GM18511 (cell line): ENCODE results near the gene CCDC40.
A peak's percentile ranks its signal among the peaks of the same experiment; 100 is the strongest.
"Not testable (repeated sequence)": the region's sequence is repeated elsewhere in the genome, so short reads cannot be mapped to it uniquely, and the experiment has no call there.

Source experiments
- ATAC-seq: cut with Tn5 transposase; IDR thresholded peaks from one replicate; pipeline ENCODE4 v1.9.1; 2021; ENCODE audit warnings: mild to moderate bottlenecking, moderate library complexity; ENCODE audit not compliant: unreplicated experiment

Gene CCDC40

DNA sequence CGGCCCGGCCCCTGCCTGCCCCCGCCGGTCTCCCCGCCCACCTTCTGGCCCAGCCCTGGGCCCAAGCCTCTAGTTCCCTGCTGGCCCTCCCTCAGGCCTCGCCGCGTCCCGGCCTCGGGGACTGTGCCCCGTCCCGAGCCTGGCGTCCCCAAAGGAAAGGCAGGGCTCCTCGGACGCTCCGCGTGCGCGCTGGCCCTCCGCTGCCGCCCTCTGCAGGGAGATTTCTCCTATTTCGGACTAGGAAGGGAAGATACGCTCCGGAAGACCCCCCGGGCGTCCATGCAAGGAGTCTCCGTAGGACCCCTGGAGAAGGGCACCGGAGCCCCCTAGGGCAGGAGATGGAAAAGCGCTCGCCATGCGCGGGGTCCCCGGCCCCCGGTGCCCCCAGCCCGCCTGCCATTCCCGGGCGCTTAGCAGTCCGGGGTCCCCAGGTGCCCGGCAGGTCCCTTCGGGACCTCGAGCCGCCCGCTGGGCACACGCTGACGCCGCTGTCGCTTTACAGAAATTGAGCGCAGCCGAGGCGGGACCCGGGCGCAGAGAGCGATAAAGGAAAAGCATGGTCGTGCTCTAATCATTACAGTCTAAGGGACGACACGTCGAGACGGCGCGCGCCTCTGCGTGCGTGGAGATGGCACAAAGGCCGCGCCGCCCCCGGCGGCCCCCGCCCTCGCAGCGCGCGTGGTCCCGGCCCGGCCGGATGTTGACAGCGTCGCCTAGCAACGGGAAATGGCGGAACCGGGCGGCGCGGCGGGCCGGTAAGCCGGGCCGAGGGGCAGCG, at the start of gene CCDC40:
Gene CCDC40 (plus strand): TSS at position 706 of the 778 bp plus-strand sequence. CDS start 21 bp downstream, at position 727.
- peak; percentile 72 for ATAC-seq

- no peak for ATAC-seq
Observed at GRCh38 chr17:79987187-79987934, 49.1 kb upstream of the CCDC40 start.

- no peak for ATAC-seq
Observed at GRCh38 chr17:79987935-79988184, 48.6 kb upstream of the CCDC40 start.

- ATAC-seq, result no peak
Observed at GRCh38 chr17:79988185-79988971, 48.1 kb upstream of the CCDC40 start.

DNA sequence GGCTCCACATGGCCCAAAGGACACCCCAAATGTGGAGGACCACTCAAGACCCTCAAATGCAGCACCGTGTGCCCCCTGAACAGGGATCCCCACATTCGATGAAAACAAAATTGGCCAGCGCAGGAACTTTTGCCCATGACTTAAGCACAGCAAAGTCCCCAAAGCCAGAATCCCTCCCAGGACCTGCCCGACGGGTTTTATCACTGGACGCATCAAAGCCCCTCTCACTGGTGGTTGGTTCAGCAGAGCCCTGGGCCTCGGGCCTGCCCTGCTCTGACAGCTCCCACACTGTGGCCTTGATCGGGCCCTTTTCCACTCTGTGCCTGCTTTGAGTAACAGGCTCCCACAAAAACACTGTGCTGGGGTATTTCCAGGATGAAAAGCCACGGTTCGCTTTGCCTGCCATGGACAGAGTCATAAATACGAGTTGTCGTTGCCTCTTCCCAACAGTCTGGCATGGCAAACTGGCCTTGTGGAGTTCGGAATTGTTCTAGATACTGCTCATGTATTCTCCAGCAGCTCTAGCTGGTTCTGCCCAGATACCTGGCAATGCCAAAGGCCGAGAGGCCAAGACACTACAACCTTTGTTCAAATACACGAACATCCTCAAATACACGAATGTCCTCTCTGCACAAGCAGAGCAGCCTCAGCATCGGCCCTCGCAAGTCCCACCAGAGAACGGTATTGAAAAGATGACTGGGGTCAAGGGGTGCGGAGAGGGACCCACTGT, 47.2 kb upstream of the CCDC40 start:
- ATAC-seq, result no peak

DNA sequence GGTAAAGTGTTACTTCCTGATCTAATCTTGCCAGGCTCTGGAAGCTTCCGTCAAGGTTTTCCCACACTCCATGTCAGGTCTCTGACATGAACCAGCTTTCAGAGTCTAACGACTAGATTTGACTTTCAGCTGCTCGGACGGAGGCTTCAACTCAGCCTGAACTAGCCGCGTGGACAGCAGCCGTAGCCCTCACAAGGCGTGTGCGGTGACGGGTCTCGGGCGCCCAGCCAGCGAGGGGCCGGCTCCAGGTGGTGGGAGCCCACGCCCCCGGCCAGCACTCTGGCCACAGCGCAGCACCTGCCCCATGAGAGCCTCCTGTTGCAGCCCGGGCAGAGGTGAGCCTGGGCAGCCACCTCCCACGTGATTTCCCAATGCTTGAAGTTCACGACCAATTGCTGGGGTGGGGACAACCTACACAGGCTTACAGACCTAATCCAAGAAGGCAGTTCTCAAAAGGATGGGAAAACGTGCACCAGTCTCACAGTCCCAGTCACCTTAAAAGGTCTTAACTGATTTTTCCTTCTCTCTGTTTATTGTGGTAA, 46.3 kb upstream of the CCDC40 start:
- ATAC-seq, result no peak

DNA sequence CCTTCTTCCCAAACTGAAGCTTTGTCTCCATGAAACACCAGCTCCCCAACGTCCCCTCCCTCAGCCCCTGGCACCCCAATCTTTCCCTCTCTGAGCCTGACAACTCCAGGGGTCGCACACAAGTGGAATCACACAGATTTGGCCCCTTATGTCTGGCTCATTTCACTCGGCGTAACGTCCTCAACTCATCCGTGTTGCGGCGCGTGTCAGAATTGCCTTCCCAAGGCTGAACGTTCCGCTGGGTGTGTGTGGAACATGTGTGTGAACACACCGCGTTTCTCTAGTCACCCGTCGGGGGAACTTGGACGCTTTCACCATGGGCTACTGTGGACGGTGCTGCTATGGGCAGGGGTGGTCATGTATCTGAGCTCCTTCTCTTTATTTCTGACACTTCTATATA, 45.7 kb upstream of the CCDC40 start:
- ATAC-seq, result no peak

DNA sequence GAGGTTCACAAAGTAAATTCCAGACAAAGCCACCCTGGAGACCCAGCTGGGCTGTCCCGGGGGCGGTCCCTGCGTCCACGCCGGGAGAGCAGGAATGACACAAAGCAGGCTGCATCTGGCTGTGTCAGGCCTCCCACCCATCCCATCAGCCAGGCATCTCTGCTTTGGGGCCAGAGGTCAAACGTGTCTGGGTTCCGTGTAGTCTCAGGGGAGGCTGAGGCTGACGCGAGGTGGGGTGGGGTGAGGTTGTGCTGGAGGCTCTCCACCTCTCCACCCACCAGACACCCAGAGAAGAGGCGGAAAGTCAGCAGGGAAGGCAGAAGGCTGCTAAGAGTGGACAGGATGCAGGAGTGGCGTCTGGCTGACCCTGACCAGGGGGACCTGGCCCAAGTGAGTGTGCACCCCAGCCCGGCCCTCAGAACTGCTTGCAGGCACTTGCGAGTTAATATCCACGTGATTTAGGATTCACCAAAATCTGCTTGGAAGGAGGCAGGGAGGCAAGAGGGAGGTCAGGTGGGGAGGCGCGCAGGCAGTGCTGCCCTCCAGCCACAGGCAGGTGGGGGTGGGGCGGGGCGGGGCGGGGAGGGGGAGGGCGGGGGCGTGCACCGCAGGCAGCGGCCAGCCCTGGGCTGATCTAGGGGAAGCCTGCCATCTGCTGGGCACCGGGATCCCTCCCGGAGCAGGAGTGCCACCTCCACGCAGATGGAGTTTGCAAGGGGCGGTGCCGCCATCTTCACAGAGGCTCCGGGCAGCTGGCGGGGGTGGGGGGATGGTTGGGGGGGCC, 45.1 kb upstream of the CCDC40 start:
- no peak for ATAC-seq

GRCh38 chr17:79991924-79992648, 44.4 kb upstream of the CCDC40 start:
- ATAC-seq, result no peak

GRCh38 chr17:79992649-79993389, 43.6 kb upstream of the CCDC40 start:
- ATAC-seq, result no peak

GRCh38 chr17:79993390-79994227, 42.8 kb upstream of the CCDC40 start:
- no peak for ATAC-seq

DNA sequence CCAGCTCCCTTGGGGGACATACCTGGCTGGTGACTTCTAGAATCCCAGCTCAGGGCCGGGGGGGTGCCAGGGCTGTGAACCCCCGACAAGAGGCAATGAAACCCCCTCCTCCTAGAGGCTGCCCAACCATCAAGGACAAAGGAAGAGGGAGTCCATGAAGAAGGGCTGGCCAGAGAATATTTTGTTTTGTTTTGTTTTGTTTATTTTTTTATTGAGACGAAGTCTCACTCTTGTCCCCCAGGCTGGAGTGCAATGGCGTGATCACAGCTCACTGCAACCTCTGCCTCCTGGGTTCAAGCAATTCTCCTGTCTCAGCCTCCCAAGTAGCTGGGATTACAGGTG, 42.2 kb upstream of the CCDC40 start:
- ATAC-seq, result not testable (repeated sequence)

DNA sequence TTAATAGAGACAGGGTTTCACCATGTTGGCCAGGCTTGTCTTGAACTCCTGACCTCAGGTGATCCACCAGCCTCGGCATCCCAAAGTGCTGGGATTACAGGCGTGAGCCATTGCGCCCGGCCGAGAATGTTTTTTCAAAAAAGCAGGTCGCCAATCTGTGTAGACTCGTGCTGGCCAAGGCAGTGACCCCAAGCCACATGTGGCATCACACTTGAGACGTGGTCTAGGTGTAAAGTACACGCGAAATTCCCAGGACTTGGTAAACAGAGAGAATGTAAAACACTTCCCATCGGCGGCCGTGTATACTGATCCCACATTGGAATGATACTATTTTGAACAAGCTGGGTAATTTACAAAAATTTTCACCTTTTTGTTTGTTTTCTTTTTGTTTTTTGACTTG, 41.8 kb upstream of the CCDC40 start:
- no peak for ATAC-seq

- no peak for ATAC-seq
Observed at GRCh38 chr17:79995696-79996095, 40.7 kb upstream of the CCDC40 start.

- no peak for ATAC-seq
Observed at GRCh38 chr17:79996291-79996690, 40.2 kb upstream of the CCDC40 start.

DNA sequence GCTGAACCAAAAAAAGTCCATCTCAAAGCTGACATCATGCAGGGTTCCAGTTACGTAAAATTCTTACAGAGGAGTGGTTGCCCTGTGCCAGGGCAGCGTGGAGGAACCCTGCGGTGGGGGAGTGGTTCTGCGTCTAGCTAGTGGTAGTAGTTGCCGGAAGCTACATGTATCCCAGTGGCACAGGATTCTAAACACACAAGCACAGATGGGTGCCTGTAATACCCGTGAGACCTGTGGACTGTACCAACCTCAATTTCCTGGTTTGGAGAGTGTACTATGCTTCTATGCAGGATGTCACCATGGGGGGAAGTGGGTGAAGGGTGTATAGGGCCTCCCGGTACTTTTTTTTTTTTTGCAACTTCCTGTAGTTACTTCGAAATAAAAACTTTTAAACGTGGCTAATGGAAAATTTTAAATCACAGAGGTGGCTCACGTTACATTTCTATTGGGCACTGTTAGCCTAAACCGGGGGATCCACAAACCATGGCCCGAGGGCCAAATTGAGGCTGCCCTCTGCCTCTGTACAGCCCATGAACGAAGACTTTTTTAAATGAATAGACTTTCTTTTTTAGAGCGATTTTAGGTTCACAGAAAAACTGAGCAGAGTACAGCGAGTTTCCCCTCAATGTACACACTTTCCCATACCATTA, 39.3 kb upstream of the CCDC40 start:
- ATAC-seq, result no peak

- ATAC-seq, result no peak
Observed at GRCh38 chr17:80000136-80000535, 36.3 kb upstream of the CCDC40 start.
